ENCODE measurements around the gene ATP6V0D1. TPM values are rescaled to one million over a fixed set of nuclear protein-coding genes. Genes with fewer than 3 reads are reported as not detected.

The ATP6V0D1 gene
- polyA plus RNA-seq, 3 donors, result 354 to 687 (median 631) TPM

- Histone ChIP-seq H3K4me2 (replicated peaks; ENCODE audit: extremely low read depth, low read length, poor library complexity, severe bottlenecking) (no peak overlapping the region), H4K20me1 (ENCODE audit: insufficient read depth, low read length) (peaks cover 100% of the 10 kb centered on the region), H3K9me3 (replicated peaks in 1 of 2; ENCODE audit: control insufficient read depth in 1 of 2, insufficient read depth in 1 of 2, low read length in 2 of 2) (no peaks in the 10 kb centered on the region), H3K9ac (ENCODE audit: insufficient read depth, low read length, poor library complexity, severe bottlenecking) (no peak overlapping the region), H3K4me3 (replicated peaks in 1 of 3; ENCODE audit: low read depth in 2 of 3, low read length in 3 of 3) (no peak overlapping the region), H3K27me3 (ENCODE audit: control insufficient read depth in 2 of 2, insufficient read depth in 2 of 2, low read length in 2 of 2) (no peaks in the 10 kb centered on the region), H3K36me3 (replicated peaks in 1 of 2; ENCODE audit: control insufficient read depth in 1 of 2, insufficient read depth in 2 of 2, low read length in 2 of 2) (peaks cover 95 to 100% of the 10 kb centered on the region in 2 donors), H3K4me1 (ENCODE audit: control insufficient read depth in 1 of 2, insufficient read depth in 2 of 2, low read length in 2 of 2) (no peaks in the 10 kb centered on the region), H2AFZ (ENCODE audit: insufficient read depth, low read depth, low read length, poor library complexity, severe bottlenecking) (no peak overlapping the region), H3K27ac (ENCODE audit: low read depth in 1 of 2, low read length in 2 of 2) (peak overlapping the region in 1 of 2 donors; percentile 41), H3K79me2 (ENCODE audit: insufficient read depth, low read length) (peaks cover 94% of the 10 kb centered on the region)
- Mint-ChIP-seq H3K4me3 (no peak overlapping the region), H3K36me3 (peaks cover 60 to 97% of the 10 kb centered on the region in 2 donors), H3K27me3 (ENCODE audit: low read depth in 3 of 3) (no peaks in the 10 kb centered on the region), H3K4me1 (peaks cover 4% of the 10 kb centered on the region), H3K9me3 (no peaks in the 10 kb centered on the region), H3K27ac (peak overlapping the region in 5 of 7 donors; percentile 22 to 60 (median 55))
- DNase-seq, result peak; percentile 52 to 60 (median 54)
- TF ChIP-seq, protein P1, sequence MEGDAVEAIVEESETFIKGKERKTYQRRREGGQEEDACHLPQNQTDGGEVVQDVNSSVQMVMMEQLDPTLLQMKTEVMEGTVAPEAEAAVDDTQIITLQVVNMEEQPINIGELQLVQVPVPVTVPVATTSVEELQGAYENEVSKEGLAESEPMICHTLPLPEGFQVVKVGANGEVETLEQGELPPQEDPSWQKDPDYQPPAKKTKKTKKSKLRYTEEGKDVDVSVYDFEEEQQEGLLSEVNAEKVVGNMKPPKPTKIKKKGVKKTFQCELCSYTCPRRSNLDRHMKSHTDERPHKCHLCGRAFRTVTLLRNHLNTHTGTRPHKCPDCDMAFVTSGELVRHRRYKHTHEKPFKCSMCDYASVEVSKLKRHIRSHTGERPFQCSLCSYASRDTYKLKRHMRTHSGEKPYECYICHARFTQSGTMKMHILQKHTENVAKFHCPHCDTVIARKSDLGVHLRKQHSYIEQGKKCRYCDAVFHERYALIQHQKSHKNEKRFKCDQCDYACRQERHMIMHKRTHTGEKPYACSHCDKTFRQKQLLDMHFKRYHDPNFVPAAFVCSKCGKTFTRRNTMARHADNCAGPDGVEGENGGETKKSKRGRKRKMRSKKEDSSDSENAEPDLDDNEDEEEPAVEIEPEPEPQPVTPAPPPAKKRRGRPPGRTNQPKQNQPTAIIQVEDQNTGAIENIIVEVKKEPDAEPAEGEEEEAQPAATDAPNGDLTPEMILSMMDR (IDR thresholded peaks at IDR 0.05), result peak; percentile 63
- intact Hi-C loops (cut with micrococcal nuclease), result no loop called here
- WGBS (ENCODE audit: insufficient coverage), result 82% methylated on average over 4 of the region's 6 CpGs
Observed at GRCh38 chr16:67447508-67448076, 33.4 kb downstream of the ATP6V0D1 start.

DNA sequence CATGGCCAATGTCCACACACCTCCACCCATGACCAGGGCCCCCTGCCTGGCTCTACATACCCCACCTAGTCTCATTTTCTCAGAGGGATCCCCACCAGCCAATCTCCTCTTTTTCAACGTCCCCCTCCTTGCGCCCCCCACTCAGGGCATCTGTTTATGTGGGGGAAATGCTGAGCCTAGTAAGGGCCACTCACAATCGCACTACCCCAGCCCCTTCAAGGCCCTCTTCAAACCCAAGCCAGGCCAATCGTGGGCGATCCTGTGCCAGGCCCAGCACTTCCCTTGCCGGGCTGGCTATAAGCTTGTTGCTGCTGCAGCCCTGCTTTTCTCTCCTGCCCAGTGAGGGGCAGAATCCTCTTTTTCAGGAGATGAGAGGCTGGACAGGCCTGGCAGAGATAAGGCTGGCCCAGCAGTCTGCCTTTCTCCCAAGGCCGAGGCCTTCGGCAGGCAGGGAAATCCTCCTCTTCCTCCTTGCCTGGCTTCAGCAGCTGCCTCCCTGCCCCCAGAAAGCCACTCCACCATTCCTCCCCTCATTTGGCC is 33.9 kb downstream of the ATP6V0D1 start:
- Mint-ChIP-seq H3K27me3 (ENCODE audit: low read depth in 3 of 3) (no peaks in the 10 kb centered on the region), H3K4me1 (peaks cover 4% of the 10 kb centered on the region), H3K4me3 (no peak overlapping the region), H3K36me3 (peaks cover 63 to 97% of the 10 kb centered on the region in 2 donors), H3K27ac (peak overlapping the region in 5 of 7 donors; percentile 19 to 57 (median 26)), H3K9me3 (no peaks in the 10 kb centered on the region)
- Histone ChIP-seq H3K27ac (ENCODE audit: low read depth in 1 of 2, low read length in 2 of 2) (peak overlapping the region in 1 of 2 donors; percentile 41), H4K20me1 (ENCODE audit: insufficient read depth, low read length) (peaks cover 100% of the 10 kb centered on the region), H3K4me1 (ENCODE audit: control insufficient read depth in 1 of 2, insufficient read depth in 2 of 2, low read length in 2 of 2) (no peaks in the 10 kb centered on the region), H3K4me3 (replicated peaks in 1 of 3; ENCODE audit: low read depth in 2 of 3, low read length in 3 of 3) (no peak overlapping the region), H3K36me3 (replicated peaks in 1 of 2; ENCODE audit: control insufficient read depth in 1 of 2, insufficient read depth in 2 of 2, low read length in 2 of 2) (peaks cover 95 to 100% of the 10 kb centered on the region in 2 donors), H3K79me2 (ENCODE audit: insufficient read depth, low read length) (peaks cover 90% of the 10 kb centered on the region), H2AFZ (ENCODE audit: insufficient read depth, low read depth, low read length, poor library complexity, severe bottlenecking) (no peak overlapping the region), H3K9me3 (replicated peaks in 1 of 2; ENCODE audit: control insufficient read depth in 1 of 2, insufficient read depth in 1 of 2, low read length in 2 of 2) (no peaks in the 10 kb centered on the region), H3K9ac (ENCODE audit: insufficient read depth, low read length, poor library complexity, severe bottlenecking) (no peak overlapping the region), H3K4me2 (replicated peaks; ENCODE audit: extremely low read depth, low read length, poor library complexity, severe bottlenecking) (no peak overlapping the region), H3K27me3 (ENCODE audit: control insufficient read depth in 2 of 2, insufficient read depth in 2 of 2, low read length in 2 of 2) (no peaks in the 10 kb centered on the region)
- intact Hi-C loops (cut with micrococcal nuclease), result no loop called here
- DNase-seq, result no peak
- WGBS (ENCODE audit: insufficient coverage), result 96% methylated on average over 3 of the region's 8 CpGs
- TF ChIP-seq, protein P1 (IDR thresholded peaks at IDR 0.05), result no peak
